ENCODE results near the gene GSS.

- TF ChIP-seq, protein P1, sequence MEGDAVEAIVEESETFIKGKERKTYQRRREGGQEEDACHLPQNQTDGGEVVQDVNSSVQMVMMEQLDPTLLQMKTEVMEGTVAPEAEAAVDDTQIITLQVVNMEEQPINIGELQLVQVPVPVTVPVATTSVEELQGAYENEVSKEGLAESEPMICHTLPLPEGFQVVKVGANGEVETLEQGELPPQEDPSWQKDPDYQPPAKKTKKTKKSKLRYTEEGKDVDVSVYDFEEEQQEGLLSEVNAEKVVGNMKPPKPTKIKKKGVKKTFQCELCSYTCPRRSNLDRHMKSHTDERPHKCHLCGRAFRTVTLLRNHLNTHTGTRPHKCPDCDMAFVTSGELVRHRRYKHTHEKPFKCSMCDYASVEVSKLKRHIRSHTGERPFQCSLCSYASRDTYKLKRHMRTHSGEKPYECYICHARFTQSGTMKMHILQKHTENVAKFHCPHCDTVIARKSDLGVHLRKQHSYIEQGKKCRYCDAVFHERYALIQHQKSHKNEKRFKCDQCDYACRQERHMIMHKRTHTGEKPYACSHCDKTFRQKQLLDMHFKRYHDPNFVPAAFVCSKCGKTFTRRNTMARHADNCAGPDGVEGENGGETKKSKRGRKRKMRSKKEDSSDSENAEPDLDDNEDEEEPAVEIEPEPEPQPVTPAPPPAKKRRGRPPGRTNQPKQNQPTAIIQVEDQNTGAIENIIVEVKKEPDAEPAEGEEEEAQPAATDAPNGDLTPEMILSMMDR (IDR thresholded peaks at IDR 0.05): no peak
- no peak for TF ChIP-seq POLR2A (IDR thresholded peaks at IDR 0.05)
Observed at GRCh38 chr20:34915749-34916455, 39.7 kb downstream of the GSS start.

Data from stomach (tissue), 4 donors.